Stromal cell of bone marrow (primary cell): Measurements from ENCODE around the gene FAM227B.
"Not testable (repeated sequence)": the region's sequence is repeated elsewhere in the genome, so short reads cannot be mapped to it uniquely, and the experiment has no call there.

ENCODE experiments used
- DNase-seq: peaks from one replicate; pipeline ENCODE4 v3.0.0-alpha.2; 2012; ENCODE audit warnings: low read depth

FAM227B gene

DNA sequence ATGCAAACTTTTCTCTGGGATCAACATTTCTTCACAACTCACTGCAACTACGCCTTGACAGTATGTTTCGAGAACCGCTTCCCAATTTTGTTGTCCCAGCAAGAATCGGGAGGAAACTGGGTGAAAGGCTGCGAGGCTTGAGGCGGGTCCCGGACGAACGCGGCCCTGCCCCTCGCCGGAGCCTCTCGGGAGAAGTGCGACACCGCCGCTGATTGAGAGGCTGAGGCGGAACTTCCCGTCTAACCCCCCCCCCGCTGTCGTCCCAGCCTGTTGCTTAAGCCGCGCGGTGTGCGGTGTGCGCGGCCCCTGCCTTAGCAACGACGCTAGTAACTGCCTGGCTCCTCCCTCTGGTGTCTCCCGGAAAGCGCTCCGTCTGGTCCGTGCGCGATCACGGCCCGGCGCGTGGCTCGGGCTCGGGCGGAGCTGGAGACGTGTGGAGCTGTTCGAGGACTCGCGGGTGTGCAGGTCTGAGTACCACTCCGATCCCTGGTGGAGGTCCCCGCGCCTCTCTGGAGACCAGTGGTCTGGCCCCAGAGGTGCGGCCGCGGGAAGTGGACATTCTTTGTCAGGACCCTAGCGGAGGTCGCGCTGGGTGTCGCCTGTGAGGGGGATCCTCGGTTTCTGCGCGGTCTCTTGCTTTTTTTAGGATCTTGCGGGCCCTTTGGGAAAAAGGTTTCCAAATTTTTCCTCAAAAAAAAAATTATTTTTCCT lies at the start of gene FAM227B, which contains the start of gene DTWD1:
TSS of gene FAM227B (minus strand) at position 161 of the 711 bp plus-strand sequence. CDS start 5,647 bp downstream, outside the sequence.
TSS of gene DTWD1 (plus strand) at position 391 of the 711 bp plus-strand sequence. CDS start 4,120 bp downstream, outside the sequence.
- peak; percentile 97 for DNase-seq

- DNase-seq = no peak
These were observed 48.7 kb upstream of the FAM227B start for GRCh38 chr15:49669288-49669687.

DNA sequence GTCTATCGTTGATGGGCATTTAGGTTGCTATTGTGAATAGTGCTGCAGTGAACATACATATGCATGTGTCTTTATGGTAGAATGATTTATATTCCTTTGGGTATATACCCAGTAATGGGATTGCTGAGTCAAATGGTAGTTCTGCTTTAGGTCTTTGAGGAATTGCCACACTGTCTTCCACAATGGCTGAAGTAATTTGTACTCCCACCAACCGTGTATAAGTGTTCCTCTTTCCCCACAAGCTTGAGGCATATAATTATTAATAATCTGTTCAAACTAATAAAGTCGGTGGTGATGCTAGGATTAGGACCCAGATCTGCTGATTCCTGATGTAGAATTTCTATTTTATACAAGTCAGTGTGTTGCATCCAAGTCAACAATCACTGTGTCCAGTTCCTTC lies 45.9 kb upstream of the FAM227B start:
- not testable (repeated sequence) for DNase-seq

DNA sequence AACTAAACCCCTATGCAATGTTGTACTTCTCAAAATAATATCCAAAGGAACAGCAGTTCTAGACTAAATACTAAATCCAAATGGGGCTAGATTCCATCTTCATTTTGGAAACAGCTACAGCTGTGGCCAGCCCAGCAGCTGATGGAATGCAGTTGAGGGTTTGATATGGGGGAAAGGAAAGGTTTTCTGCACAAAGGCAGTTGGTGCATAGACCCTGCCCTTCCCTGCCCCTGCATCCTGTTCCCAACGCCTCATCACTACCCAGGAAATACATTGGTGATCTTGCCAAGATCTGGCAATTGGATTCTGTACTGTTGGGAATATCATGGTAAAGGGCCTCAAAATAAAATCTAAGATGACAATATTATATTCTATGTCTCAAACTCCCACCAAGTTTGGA lies 44.1 kb upstream of the FAM227B start:
- no peak for DNase-seq

- DNase-seq = no peak
These were observed 36.1 kb upstream of the FAM227B start for GRCh38 chr15:49656734-49657133.

DNA sequence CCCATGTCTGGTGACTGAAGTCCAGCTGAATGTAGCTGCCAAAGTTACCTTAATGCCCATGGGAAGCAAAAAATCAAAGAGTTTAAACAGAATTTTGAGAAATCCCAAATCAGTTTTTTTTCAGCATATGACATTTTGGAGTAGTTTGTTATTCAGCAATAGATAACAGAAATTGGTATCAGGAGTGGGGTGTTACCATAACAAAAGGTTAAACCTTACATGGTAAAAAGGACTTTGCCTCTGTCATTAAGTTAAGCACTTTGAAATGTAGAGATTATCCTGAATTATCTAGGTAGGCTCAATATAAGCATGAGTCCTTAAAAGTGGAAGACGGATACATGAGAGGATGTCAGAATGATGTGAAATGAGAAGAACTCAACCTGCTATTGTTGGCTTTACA lies 32.3 kb upstream of the FAM227B start:
- no peak for DNase-seq

DNA sequence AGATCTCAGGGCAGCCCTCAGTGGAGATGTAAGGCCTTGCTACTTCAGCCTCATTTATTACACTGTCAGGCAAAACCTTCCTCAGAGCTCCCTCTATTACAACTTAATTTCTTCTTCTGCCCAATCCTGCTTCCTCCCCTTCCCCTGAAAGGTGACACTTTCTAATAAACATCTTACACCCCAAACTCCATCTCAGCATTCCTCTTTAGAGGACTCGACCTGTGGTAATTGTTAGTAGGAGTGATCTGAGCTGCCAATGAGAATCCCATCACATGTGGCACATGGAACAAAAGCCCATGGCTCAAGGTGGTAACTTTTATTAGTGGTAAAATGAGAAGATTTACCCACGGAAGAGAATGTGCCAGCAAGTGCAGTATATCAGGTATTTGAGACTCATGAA lies 30.1 kb upstream of the FAM227B start:
- no peak for DNase-seq

DNA sequence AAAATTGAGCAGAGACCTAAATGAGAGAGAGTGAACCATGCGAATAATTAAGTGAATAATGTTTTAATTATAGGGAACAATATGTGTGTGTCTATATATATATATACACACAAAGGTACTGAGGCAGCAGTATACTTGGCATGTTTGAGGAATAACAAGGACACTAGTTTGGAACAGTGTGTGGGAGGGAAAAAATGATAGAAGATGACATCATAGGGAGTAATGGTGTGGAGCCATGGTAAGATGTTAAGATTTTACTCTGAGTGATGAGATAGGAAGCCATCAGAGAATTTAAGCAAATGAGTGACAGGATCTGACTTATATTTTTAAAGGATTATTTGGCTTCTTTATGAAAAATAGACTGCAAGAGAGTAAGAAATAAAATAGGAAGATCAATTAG lies 29.4 kb upstream of the FAM227B start:
- DNase-seq = no peak

DNA sequence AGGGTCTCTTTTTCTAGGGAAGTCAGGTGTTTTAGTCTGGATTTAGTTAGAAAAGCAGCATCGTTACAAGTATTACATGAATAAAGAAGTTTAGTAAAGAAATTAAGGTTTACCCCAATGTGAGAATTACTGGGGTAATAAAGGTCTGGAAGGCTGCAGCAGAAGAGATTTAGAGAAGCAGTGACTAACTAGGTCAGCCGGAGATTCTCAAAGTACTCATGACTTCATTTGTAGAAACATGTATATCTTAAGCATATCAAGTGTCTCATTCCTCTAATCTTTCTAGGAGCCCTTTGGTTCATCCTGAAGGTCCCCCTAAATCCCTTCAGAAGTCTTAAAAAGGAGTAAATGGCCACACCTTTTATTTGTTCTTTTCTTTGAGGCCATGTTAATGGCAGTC lies 26.3 kb upstream of the FAM227B start:
- DNase-seq = no peak

DNA sequence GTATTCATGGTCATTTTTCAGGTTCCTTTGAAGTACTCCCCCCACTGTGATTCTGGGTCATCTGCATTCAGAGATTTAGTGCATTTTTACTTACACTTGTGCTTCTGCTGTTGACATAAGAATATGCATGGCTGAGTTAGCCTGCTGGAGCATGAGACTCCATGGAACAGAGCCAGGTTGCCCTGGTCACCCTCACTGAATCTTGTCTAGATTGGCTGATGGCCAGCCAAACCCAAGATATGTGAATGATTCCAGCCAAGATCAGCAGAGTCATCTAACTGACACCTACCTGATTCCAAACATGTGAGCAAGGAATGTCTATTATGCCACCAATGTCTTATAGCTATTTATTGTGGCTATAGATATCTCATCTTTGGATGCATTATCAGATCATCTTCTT lies 25.3 kb upstream of the FAM227B start:
- peak; percentile 36 for DNase-seq

GRCh38 chr15:49645277-49645676 lies 24.7 kb upstream of the FAM227B start:
- no peak for DNase-seq

DNA sequence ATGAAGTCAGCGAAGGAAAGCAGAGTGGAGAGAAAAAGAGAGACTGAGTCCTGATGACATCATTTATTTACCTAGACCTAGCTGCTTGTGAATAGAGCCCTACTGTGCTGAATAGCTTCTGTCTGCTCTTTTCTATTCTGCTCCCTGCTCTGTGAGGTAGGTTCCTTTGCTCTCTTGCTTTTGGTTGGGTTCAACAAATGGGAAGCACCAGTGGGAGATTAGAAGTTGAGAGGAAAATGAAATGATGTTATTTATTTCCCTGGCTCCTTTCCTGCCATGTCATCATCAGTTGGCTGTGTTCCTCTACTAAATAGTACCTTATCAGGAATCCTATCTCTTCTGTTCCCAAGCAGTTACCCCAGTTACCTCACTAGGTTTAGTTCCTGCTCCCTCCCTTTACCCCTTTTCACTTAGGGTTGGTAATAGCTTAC lies 23.8 kb upstream of the FAM227B start:
- no peak for DNase-seq

DNA sequence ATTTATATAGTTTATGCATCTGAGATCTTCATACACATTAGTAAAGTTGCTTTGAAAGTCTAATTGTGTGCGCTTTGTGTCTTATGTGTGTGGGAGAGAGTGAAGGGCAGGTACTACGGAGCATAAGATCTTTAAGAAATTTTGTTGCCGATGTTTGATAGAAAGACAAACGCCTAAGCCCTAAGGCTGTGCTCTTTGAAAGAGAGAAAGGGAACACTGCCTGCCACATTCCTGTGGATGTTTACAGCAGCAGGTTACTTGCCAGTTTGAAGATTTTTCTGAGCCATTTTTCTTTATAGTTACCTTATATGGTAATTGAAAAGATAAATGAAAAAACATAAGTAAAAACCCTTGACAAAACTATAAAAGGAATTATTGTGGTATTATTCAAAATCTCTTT lies 17.2 kb upstream of the FAM227B start:
- DNase-seq = no peak

DNA sequence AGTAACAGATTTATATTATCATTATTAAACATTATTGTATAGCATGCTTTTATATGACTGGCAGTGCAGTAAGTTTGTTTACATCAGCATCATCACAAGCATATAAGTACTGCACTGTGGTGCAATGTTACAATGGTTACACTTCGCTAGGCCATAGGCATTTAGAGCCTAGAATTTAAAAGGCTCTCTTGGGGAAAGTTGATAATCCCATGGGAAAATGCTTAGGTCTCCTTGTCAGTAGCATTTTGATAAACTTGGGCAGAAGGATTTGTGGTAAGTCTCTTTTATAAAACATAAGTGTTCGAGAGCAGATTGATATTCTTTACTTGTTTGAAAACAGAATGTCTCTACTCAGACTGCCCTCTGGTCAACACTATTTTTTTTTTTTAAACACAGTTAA lies 7.8 kb upstream of the FAM227B start:
- no peak for DNase-seq

DNA sequence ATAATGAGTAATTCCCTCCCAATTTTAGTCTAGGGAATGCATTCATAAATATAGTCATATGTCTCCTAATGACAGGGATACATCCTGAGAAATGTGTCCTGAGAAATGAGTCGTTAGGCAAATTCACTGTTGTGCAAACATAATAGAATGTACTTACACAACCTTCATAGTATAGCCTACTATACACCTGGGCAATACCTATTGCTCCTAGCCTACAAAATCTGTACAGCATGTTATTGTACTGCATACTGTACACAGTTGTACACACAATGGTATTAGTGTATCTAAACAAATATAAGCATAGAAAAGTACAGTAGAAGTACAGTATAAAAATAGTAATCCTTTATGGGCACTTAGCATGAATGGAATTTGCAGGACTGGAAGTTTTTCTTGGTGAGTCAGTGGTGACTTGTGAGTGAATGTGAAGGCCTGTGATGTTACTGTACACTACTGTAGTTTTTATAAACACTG lies 6.8 kb upstream of the FAM227B start:
- DNase-seq = peak; percentile 84

DNA sequence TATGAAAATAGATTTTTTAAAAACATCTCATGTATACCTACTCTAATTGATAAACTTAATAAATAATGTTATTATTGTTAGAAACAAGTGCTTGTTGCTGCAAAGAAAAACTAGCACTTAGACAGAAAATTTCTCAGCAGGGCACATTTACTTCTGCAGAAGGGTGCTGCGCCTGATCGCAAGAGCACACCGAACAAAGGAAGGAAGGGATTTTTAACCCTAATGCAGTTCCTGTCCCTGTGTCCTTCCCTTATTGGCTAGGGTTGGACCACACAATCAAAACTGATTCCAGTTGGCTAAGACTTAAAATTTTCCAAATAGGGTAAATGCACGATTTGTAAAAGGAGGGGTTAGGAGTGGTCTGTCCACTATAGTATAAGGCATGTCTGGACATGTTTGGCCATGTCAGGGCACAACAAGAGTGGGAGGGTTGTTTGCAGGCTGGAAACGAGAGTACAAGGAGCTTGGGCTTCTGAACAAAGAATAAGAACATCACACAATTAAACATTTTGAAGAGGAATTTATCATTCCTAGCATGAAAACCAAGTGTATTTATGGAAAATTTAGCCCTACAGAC lies 4.9 kb upstream of the FAM227B start:
- DNase-seq = no peak

DNA sequence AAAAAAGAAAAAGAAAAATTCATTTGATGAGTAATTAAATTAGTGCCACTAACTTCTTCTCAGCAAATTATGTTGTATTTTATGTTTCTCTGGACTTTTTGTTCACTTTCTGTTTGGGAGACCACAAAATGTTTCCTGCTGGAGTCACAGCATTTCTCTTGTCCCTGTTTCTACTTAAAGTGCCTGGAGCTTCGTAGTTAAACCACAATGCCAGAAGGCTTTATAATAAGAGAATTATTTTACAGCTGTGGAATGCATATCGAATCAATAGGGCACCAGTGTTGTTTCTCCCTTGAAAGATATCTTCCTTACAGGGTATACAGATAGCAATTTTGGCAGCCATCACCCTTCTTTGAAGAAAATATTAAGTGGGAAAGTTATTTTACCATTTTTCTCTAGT lies 3.4 kb upstream of the FAM227B start:
- DNase-seq = peak; percentile 55

GRCh38 chr15:49622561-49622960 lies 1.9 kb upstream of the FAM227B start:
- no peak for DNase-seq

DNA sequence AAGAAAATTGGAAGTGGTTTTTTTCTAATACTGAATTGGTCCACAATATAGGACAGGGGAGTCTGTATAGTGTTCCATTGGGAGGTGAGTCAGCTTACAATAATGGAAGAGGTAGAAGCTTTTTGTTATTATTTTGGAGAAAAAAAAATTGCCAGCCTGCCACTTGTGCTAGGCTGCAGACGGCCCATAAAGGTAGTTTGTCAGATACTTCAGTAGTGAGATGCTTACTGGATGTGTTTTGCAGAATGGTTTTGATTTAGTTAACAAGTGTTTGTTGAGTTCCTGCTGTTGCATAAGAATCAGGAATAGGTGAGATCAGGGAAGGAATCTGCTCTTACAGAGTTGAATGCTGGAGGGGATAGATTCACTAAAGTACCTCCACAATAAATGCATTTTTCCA lies 1.3 kb upstream of the FAM227B start:
- DNase-seq = no peak

- no peak for DNase-seq
These were observed 788 bp upstream of the FAM227B start for GRCh38 chr15:49621401-49621811.

DNA sequence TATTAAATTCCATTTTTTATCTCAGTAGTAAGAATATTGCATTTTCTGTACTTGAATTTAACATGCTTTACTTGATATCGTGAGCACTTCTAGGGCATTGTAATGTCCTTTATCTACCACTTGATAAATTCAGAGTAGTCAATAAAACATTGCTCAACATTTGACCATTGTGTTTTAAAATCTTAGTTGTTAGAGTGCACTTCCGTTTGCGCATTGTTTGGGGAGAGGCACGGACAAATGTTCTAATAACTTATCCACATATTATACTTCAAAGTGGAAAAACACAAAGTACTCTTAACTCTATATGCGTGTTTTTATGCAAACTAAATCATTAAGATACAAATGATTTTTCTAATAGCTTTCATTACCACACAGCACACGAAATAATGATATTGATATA lies 419 bp downstream of the FAM227B start:
- DNase-seq = no peak

- DNase-seq = no peak
These were observed 1.4 kb downstream of the FAM227B start for GRCh38 chr15:49619226-49619625.

DNA sequence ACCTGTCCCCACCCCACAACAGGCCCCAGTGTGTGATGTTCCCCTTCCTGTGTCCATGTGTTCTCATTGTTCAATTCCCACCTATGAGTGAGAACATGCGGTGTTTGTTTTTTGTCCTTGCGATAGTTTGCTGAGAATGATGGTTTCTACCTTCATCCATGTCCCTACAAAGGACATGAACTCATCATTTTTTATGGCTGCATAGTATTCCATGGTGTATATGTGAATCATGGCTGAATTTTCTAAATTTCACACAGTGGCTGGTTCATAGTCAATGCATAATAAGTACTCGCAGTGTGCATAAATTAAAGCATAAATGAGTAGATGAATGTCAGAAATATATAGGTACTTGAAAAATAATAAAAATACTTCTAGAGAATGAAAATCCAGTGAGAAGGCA lies 8.4 kb downstream of the FAM227B start:
- not testable (repeated sequence) for DNase-seq
